NCI-H2107 treated with DMSO at 0.1 percent for 48 hours (cell line): ENCODE measurements around the gene UBE2D4.

Source experiments
- DNase-seq: peaks from one replicate; lab custom pipeline; 2025; ENCODE audit not compliant: unreplicated experiment; lab: John Stamatoyannopoulos, UW

The UBE2D4 gene

DNA sequence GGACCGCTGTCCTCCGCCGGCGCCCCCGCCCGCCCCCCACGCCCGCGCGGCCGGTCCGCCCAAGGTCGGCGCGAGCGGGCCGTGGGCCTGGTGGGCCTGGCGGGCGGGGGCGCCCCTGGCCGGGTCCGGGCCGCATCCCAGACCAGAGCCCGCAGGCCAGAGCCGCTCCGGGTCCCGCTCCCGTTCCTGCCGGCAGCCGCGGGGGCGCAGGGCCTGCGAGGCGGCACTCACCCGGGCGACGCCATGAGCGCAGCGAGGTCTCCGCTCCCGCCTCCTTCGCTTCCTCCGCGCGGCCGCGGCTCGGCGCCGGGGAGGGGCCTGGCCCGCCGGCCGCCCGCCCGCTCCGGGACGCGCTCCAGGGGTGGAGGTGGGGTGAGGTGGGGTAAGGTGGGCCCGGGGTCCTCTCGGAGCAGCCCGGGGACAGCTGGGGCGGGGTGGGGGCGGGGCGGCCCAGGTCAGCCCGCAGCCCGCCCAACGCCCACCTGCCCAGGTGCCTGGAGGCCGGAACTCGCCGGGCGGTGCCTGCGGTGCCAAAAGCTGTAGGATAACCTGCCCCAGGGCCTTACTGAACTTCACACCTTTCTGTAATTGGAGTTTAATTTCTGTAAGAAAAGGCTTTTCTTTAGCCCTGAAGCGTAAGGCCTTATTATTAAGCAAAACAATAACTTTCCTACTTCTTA, 19.8 kb upstream of the UBE2D4 start, which contains the start of gene URGCP:
URGCP (minus strand) TSS at position 266 of the 680 bp plus-strand sequence; CDS start at position 245, 21 bp downstream.
- no peak for DNase-seq

DNA sequence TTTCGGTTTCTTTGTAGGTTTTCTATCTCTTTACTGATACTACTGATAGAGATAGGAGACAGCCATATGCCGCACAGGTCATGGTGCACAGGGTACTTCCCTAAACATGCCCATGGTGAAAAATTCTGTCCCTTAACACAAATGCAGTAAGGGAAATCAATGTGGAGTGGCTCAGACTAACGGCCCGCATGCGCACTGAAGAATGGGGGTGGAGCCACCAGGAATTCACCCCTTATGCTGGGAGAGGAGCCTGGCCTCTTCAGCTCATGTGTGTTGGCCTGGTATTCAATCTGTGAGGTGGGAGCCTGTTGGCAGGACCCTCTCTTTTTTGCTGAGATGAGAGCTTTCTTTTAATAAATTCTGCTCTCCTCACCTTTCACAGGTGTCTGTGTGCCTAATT, 11.4 kb upstream of the UBE2D4 start:
- no peak for DNase-seq

- no peak for DNase-seq
Measured at GRCh38 chr7:43915907-43916306, 10.3 kb upstream of the UBE2D4 start.

DNA sequence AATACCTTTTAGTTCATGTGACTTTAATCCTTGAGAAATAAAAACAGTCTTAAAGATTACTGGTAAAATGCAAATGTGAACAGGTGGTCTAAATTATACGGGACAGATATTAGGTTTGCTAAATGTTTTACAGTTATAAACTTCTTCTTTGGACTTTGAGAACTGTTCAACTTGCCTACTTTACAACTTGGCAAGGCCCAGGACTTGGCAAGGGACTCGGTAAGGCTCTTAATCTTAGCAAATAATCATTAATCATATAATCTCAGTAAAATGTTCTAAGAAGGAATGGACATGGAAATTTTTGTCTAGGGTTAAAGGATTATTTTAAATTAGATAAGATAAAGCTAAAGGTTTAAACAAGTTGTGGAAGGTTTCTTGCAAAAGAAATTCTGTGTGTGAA, 4.8 kb upstream of the UBE2D4 start:
- no peak for DNase-seq

- no peak for DNase-seq
Measured at GRCh38 chr7:43922726-43923125, 3.5 kb upstream of the UBE2D4 start.

DNA sequence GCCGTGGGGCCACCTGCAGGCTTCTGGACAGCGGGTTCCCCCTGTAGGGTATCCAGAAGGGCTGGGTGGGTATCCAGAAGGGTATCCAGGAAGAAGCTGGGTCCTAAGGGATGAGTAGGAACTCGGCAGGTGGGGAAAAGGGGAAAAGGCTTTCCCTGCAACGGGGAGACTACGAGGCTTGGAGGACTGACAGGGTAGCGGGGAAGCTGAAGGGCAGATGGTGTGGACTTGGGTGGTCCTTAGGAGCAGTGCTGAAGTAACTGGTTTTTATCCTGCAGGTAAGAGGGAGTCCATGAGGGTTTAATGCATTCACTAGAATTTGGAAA, 525 bp downstream of the UBE2D4 start:
- DNase-seq, result no peak

DNA sequence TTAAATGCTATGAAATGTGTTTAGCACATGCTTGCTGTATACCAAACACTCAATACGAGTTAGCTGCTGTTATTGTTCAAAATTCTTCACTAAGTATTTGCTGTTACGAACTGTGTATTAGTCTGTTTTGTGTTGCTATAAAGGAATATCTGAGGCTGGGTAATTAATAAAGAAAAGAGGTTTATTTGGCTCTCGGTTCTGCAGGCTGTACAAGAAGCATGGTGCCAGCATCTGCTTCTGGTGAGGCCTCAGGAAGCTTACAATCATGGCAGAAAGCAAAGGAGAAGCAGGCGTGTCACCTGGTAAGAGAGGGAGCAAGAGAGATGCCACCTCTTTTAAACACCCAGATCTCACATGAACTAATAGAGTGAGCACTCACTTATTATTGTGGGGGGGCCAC, 1.6 kb downstream of the UBE2D4 start:
- no peak for DNase-seq

- no peak for DNase-seq
Measured at GRCh38 chr7:43929529-43930457, 3.6 kb downstream of the UBE2D4 start.

DNA sequence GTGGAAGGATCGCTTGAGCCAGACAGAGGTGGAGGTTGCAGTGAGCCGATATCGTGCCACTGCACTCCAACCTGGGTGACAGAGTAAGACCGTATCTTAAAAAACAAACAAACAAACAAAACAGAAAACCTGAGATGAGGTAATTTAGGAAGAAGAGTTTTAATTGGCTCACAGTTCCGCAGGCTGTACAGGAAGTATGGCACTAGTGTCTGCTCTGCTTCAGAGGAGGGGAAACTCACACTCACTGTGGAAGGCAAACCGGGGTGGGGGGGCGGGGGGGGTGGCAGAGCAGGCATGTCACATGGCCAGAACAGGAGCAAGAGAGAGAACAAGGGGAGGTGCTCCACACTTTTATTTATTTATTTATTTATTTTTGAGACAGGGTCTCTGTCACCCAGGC, 5.1 kb downstream of the UBE2D4 start:
- no peak for DNase-seq

DNA sequence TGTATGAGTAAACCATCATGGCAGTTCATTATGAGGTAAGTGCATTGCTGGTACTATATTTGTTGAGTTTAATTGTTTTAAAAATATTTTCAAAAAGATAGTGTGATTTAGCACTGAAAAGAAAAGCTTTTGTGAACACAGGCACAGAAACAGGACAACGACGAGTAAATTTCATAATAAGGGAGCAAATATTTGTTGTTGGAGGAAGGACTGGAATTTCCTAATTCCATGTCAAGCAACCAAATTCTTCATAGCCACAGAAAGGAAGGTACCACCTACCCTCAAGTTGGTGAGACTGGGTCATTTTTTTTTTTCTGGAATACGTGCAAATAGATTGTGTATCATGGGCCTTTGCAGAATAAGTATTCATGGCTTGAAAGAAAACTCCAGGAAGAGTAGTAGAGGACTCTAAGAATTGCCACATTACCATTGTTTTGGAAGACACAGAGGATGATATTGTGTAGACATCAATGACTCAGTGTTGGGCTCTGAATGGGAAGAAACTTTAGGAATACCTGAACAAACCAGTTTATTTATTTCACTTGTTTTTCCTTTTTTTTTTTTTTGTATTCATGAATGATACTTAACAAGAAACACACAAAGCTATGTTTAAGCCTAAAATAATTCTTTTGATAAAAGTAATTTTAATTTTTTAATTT, 7.8 kb downstream of the UBE2D4 start:
- no peak for DNase-seq

DNA sequence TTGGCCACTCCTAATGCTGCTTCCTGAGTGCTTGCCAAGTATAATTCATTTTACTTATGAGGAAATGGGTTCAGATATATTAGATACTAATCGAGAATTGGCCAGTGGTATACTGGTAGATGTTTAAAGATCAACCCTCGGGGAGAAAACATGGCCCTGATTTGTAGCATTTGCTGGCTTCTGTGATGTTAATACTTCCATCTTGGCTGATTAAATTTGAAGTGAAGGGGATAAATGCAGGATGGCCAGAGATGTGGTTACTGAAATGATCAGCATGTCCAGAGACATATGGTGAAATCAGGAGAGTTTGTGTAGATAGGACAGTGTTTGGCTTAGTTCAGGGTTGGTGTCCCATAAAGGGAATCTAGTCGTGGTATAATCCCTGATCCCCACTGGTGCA, 11.2 kb downstream of the UBE2D4 start:
- no peak for DNase-seq

GRCh38 chr7:43938892-43939482, 12.8 kb downstream of the UBE2D4 start:
- DNase-seq, result no peak

DNA sequence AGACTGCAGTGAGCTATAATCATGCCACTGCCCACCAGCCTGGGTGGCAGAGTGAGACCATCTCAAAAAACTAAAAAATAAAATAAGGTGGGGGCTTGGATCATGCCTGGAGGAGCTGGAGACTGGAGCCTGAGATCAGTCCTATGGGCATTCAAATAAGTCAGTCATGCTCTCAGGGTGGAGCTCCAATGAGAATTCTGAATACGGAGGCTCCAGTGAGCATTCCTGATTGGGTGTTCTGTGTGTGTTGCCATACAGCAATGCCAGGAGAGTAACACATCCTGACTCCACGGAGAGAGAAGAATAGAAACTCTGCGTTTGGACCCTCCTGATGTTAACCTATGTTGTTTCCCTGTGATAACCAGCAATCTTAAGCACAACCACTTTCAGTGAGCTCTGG, 16.0 kb downstream of the UBE2D4 start:
- DNase-seq, result no peak

GRCh38 chr7:43942997-43943396, 16.8 kb downstream of the UBE2D4 start:
- no peak for DNase-seq

DNA sequence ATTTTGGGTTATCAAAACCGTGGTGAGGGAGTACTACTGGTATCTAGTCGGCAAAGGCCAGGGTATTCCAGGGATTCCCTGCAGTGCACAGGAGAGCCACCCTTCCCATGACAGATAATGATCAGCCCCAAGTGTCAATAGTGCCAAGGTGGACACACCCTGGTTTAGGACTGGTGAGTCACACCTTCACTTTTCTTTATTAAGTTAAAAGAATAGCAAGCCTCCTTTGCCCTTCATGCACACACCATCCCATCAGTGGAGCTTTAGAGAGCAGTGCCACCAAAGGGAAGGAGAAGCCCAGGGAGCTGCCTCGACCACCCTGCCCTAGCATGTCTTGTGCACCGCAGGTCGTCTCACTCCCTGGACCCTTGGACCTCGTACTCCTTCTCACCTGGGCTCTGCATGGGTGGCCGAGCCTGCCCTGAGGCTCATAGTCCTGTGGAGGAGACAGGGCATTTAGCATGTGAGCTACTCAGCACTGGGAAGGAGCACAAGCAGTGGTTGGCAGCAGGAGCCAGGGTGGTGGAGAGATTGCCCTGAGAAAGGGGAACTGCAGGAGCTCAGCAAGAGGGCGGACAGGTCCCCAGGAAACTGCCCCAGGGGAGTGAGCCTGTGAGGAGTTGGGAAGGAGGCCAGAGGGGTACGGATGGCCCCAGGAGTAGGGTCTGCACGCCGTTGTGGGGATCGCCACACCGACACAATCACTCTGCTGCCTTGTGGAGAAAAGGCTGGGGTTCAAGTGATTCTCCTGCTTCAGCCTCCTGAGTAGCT, 17.4 kb downstream of the UBE2D4 start:
- DNase-seq, result no peak

- no peak for DNase-seq
Measured at GRCh38 chr7:43944286-43944685, 18.1 kb downstream of the UBE2D4 start.

DNA sequence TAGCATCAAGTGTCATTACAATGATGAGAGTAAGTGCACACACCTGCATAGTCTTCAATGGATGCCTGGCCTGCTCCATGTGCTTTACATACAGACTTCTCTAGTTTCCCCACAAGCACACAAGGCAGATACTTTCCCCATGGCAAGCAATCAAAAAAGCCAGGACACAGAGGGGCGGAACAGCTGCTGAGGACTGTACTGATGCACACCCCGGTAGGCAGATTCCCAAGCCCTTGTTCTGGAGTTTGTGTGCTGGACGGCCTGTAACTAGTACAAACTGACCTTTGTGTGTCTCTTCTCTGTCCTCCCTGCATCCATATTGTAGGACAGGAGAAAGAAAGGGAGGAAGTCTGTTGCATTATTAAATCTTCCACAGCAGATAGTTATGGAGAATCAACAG, 25.8 kb downstream of the UBE2D4 start:
- DNase-seq, result no peak

DNA sequence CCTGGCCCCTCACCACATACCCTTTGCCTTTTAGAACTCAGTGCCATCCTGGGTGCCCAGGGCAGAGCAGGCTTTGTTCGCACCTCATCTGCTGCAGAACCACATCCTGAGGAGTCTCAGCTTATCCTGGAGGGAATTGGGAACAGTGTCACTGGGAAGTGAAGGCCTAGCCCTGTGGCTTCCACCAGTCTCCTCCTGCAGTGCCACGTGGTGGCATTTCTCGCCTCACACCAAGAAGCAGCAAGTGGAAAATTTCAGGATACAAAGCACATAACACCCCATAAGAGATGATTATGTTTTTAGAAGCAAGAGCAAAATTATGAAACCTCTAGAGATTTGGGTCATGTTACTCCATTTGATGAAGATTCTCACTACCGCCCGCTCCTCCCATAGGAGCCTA, 26.8 kb downstream of the UBE2D4 start:
- no peak for DNase-seq

- DNase-seq, result peak; percentile 54
Measured at GRCh38 chr7:43954524-43955228, 28.4 kb downstream of the UBE2D4 start.

GRCh38 chr7:43956027-43956426, 29.8 kb downstream of the UBE2D4 start:
- no peak for DNase-seq
